Suprapubic skin (tissue), 3 donors: ENCODE data around the gene UTS2.

ENCODE experiments used
- CTCF ChIP-seq, 2 donors: fragments of 200-600 bp in 1 of 2; fragments of 450-650 bp in 1 of 2; sonication (generic) in 1 of 2; IDR thresholded peaks; one replicate each; pipeline ENCODE4 v1.5.1; 2016 to 2019; ENCODE audit warnings: antibody characterized with exemption in 2 of 2, mild to moderate bottlenecking in 1 of 2, moderate library complexity in 1 of 2
- POLR2AphosphoS5 ChIP-seq, 3 donors: sonication (generic); formaldehyde crosslinking; IDR thresholded peaks; one replicate each; pipeline ENCODE4 v1.6.1; 2017; ENCODE audit warnings: antibody characterized with exemption in 3 of 3

- no peak for TF ChIP-seq CTCF (IDR thresholded peaks at IDR 0.05)
- TF ChIP-seq POLR2AphosphoS5 (IDR thresholded peaks at IDR 0.05), result no peak
Measured at GRCh38 chr1:7833035-7833434, 19.8 kb downstream of the UTS2 start.
